Transverse colon (tissue), 4 donors: Measurements from ENCODE around the gene EML6.

Experiments
- POLR2A ChIP-seq: fragments of 450-650 bp; IDR thresholded peaks from one replicate; pipeline ENCODE4 v1.6.1; 2016; ENCODE audit warnings: antibody characterized with exemption, mild to moderate bottlenecking, moderate library complexity
- POLR2AphosphoS5 ChIP-seq, 3 donors: sonication (generic); formaldehyde crosslinking; IDR thresholded peaks; one replicate each; pipeline ENCODE4 v1.6.1; 2016; ENCODE audit warnings: antibody characterized with exemption in 3 of 3
- TF ChIP-seq, protein P1 (sequence below), 5 experiments: fragments of 200-600 bp in 3 of 5; fragments of 450-650 bp in 2 of 5; sonication (generic) in 3 of 5; IDR thresholded peaks; 1 replicate in 2 of 5; 2 replicates in 3 of 5; pipeline ENCODE4 v1.5.1; 2016 to 2017; ENCODE audit warnings: antibody characterized with exemption in 5 of 5, inconsistent platforms in 3 of 5, mild to moderate bottlenecking in 2 of 5, moderate library complexity in 1 of 5

DNA sequence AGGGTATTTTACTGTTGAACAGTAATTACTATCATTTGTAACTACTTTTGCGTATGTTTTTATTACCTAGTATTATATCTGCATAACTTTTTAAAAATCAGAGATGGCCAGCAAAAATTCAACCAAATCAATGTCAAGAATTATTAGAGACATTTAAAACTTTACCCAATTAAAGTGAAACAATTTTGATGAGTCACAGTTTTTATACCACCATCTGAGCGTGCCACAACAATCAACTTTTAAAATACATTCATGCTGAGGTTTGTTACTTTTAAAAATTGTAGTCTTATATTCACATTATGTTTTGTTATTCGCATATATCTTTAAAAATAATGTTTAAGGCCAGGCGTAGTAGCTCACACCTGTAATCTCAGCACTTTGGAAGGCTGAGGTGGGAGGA is 211.9 kb downstream of the EML6 start:
- TF ChIP-seq, protein P1, sequence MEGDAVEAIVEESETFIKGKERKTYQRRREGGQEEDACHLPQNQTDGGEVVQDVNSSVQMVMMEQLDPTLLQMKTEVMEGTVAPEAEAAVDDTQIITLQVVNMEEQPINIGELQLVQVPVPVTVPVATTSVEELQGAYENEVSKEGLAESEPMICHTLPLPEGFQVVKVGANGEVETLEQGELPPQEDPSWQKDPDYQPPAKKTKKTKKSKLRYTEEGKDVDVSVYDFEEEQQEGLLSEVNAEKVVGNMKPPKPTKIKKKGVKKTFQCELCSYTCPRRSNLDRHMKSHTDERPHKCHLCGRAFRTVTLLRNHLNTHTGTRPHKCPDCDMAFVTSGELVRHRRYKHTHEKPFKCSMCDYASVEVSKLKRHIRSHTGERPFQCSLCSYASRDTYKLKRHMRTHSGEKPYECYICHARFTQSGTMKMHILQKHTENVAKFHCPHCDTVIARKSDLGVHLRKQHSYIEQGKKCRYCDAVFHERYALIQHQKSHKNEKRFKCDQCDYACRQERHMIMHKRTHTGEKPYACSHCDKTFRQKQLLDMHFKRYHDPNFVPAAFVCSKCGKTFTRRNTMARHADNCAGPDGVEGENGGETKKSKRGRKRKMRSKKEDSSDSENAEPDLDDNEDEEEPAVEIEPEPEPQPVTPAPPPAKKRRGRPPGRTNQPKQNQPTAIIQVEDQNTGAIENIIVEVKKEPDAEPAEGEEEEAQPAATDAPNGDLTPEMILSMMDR (IDR thresholded peaks at IDR 0.05), result no peak
- TF ChIP-seq POLR2AphosphoS5 (IDR thresholded peaks at IDR 0.05) (no peak), POLR2A (no peak)
